GM12892 (cell line): ENCODE results near the gene EGF.
"Not testable (repeated sequence)": the region's sequence is repeated elsewhere in the genome, so short reads cannot be mapped to it uniquely, and the experiment has no call there.

Experiments
- POLR2A ChIP-seq: IDR thresholded peaks from 2 replicates; pipeline ENCODE4 v1.6.1; 2011; ENCODE audit warnings: low read depth, low read length, control low read depth
- POLR2AphosphoS5 ChIP-seq: IDR thresholded peaks from 2 replicates; pipeline ENCODE4 v1.6.1; 2011; ENCODE audit warnings: low read depth, low read length, control low read depth
- TAF1 ChIP-seq: IDR thresholded peaks from 2 replicates; pipeline ENCODE4 v1.6.1; 2011; ENCODE audit warnings: low read depth, mild to moderate bottlenecking, control low read depth, low read length, borderline replicate concordance

DNA sequence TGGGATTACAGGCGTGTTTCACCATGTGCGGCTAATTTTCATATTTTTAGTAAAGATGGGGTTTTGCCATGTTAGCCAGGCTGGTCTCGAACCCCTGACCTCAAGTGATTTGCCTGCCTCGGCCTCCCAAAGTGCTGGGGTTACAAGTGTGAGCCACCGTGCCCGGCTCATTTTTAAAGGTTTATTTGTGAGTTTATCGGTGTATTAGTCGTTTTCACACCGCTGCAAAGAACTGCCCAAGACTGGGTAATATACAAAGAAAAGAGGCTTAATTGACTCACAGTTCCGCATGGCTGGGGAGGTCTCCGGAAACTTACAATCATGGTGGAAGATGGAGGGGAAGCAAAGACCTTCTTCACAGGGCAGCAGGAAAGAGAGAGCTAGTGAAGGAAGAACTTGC, 126.5 kb downstream of the EGF start:
- not testable (repeated sequence) for TF ChIP-seq POLR2A, POLR2AphosphoS5, TAF1
